ENCODE measurements around the gene LRG1.

- TF ChIP-seq TAF1 (IDR thresholded peaks at IDR 0.05; ENCODE audit: borderline replicate concordance, insufficient read depth, low read length) (no peak), FOXP2 (optimal IDR thresholded peaks at IDR 0.05; ENCODE audit: borderline replicate concordance, extremely low read depth, extremely low read length, insufficient read depth) (no peak), POLR2AphosphoS5 (IDR thresholded peaks at IDR 0.05; ENCODE audit: low read depth, low read length) (no peak), REST (IDR thresholded peaks at IDR 0.05; ENCODE audit: insufficient read depth in 1 of 2, low read depth in 2 of 2, low read length in 2 of 2) (no peak), SIN3A (IDR thresholded peaks at IDR 0.05; ENCODE audit: borderline replicate concordance, insufficient read depth, low read length) (no peak)
Observed at GRCh38 chr19:4505570-4506448, 34.0 kb downstream of the LRG1 start.

All from PFSK-1 (cell line).